Smooth muscle cell (in vitro differentiated cells): Measurements from ENCODE around the gene PRDX2. TPM values are rescaled to one million over a fixed set of nuclear protein-coding genes. Genes with fewer than 3 reads are reported as not detected.

ENCODE experiments used
- DNase-seq: peaks from one replicate; lab custom pipeline; 2025; ENCODE audit not compliant: unreplicated experiment; lab: John Stamatoyannopoulos, UW
- H2AFZ ChIP-seq: fragments of 200-600 bp; sonication (generic); 2 replicates; pipeline ENCODE4 v1.6.0; 2016; ENCODE audit warnings: antibody characterized with exemption, low read depth, mild to moderate bottlenecking
- H3F3A ChIP-seq: fragments of 200-600 bp; sonication (generic); 2 replicates; pipeline ENCODE4 v1.6.0; 2017; ENCODE audit warnings: antibody characterized with exemption, low read depth
- H3K27ac ChIP-seq: fragments of 200-600 bp; sonication (generic); 2 replicates; pipeline ENCODE4 v1.5.1; 2016; ENCODE audit warnings: low read depth, mild to moderate bottlenecking
- H3K27me3 ChIP-seq: fragments of 200-600 bp; sonication (generic); 2 replicates; pipeline ENCODE4 v1.6.1; 2016; ENCODE audit warnings: low read depth, mild to moderate bottlenecking
- H3K36me3 ChIP-seq: fragments of 200-600 bp; sonication (generic); 2 replicates; pipeline ENCODE4 v1.5.1; 2016; ENCODE audit warnings: low read depth
- H3K4me1 ChIP-seq: fragments of 200-600 bp; sonication (generic); 2 replicates; pipeline ENCODE4 v1.5.1; 2016; ENCODE audit warnings: low read depth
- H3K4me2 ChIP-seq: fragments of 200-600 bp; sonication (generic); 2 replicates; pipeline ENCODE4 v1.6.0; 2016; ENCODE audit warnings: mild to moderate bottlenecking
- H3K4me3 ChIP-seq: fragments of 200-600 bp; sonication (generic); 2 replicates; pipeline ENCODE4 v1.5.1; 2016; ENCODE audit warnings: mild to moderate bottlenecking
- H3K79me2 ChIP-seq: fragments of 200-600 bp; sonication (generic); 2 replicates; pipeline ENCODE4 v1.6.0; 2016; ENCODE audit warnings: low read depth, mild to moderate bottlenecking
- H3K9ac ChIP-seq: fragments of 200-600 bp; sonication (generic); 2 replicates; pipeline ENCODE4 v1.6.0; 2016; ENCODE audit warnings: low read depth
- H3K9me3 ChIP-seq: fragments of 200-600 bp; sonication (generic); replicated peaks from 2 replicates; pipeline ENCODE4 v1.5.1; 2016; ENCODE audit warnings: low read depth
- H4K20me1 ChIP-seq: fragments of 200-600 bp; sonication (generic); 2 replicates; pipeline ENCODE4 v1.6.0; 2016; ENCODE audit warnings: low read depth
- WGBS: methylation state at CpG from one replicate; pipeline ENCODE4 v1.1.7; 2016; ENCODE audit warnings: low lambda C conversion rate; 5-methylcytosine and 5-hydroxymethylcytosine counted together
- polyA plus RNA-seq: library from polyadenylated mRNA; unstranded; fragments of >200 nt; fragmentation: Nextera tagmentation; extraction: Ambion mirVana; gene quantifications from 2 replicates; pipeline ENCODE4 v1.2.1, GENCODE V29; 2016
- total RNA-seq: library from RNA; depleted of rRNA; stranded (reverse); fragments of >200 nt; gene quantifications from 2 replicates; pipeline ENCODE4 v1.2.3, GENCODE V29; 2014
- TF ChIP-seq, protein P1 (sequence below): fragments of 200-600 bp; sonication (generic); IDR thresholded peaks from 2 replicates; pipeline ENCODE4 v1.5.1; 2017; ENCODE audit warnings: borderline replicate concordance, mild to moderate bottlenecking, antibody characterized with exemption; ENCODE audit not compliant: insufficient read depth, poor library complexity, severe bottlenecking

The PRDX2 gene
- total and polyA plus RNA-seq, 2 experiments from 2014 or later = 371 to 400 TPM

DNA sequence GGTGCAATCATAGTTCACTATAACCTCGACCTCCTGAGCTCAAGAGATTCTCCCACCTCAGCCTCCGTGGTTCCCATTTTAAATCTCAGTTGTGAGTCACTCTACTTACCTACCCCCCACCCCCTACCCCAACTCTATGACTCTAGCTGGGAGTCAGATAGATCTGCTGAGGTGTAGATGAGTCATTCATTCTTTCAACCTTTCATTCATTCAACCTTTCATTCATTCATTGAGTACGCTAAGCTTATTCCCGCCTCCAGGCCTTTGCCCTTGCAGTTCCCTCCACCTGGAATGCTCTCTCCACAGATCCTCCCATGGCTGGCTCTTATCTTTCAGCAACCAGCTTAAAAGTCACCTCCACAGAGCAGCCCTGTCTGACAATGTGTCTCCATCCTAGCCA, 35.6 kb upstream of the PRDX2 start:
- H3K36me3 ChIP-seq = no peaks in the 10 kb centered on the region
- H3F3A ChIP-seq = peaks cover 13% of the 10 kb centered on the region
- H3K4me3 ChIP-seq = no peak overlapping the region
- no peaks in the 10 kb centered on the region for H3K79me2 ChIP-seq
- H3K9ac ChIP-seq = no peak overlapping the region
- DNase-seq = no peak
- H3K27ac ChIP-seq = no peak overlapping the region
- TF ChIP-seq, protein P1, sequence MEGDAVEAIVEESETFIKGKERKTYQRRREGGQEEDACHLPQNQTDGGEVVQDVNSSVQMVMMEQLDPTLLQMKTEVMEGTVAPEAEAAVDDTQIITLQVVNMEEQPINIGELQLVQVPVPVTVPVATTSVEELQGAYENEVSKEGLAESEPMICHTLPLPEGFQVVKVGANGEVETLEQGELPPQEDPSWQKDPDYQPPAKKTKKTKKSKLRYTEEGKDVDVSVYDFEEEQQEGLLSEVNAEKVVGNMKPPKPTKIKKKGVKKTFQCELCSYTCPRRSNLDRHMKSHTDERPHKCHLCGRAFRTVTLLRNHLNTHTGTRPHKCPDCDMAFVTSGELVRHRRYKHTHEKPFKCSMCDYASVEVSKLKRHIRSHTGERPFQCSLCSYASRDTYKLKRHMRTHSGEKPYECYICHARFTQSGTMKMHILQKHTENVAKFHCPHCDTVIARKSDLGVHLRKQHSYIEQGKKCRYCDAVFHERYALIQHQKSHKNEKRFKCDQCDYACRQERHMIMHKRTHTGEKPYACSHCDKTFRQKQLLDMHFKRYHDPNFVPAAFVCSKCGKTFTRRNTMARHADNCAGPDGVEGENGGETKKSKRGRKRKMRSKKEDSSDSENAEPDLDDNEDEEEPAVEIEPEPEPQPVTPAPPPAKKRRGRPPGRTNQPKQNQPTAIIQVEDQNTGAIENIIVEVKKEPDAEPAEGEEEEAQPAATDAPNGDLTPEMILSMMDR = no peak
- H4K20me1 ChIP-seq = peaks cover 3% of the 10 kb centered on the region
- H3K4me2 ChIP-seq = no peak overlapping the region
- no peaks in the 10 kb centered on the region for H3K9me3 ChIP-seq
- peaks cover 8% of the 10 kb centered on the region for H3K4me1 ChIP-seq
- WGBS = 72% methylated on average over 4 of the region's 4 CpGs
- H3K27me3 ChIP-seq = peaks cover 69% of the 10 kb centered on the region
- H2AFZ ChIP-seq = no peak overlapping the region

DNA sequence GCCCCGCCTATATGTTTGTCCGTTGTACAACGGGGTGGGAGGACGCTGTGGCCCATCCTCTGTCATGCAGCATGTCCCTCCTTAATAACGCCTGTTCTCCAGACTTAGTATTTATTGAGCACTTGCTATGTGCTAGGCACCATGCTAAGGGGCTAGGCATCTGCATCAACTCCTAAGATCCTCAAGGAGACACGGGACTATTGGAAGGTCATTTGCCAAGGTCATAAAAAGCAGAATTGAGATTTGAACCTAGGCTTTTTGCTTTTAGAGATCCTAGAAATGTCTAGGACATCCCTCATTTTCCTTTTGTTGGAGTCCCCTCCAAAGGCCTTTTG, 34.9 kb upstream of the PRDX2 start:
- Histone ChIP-seq H4K20me1 (peaks cover 3% of the 10 kb centered on the region), H3K27me3 (peaks cover 69% of the 10 kb centered on the region), H3K9me3 (no peaks in the 10 kb centered on the region), H3K79me2 (no peaks in the 10 kb centered on the region), H3K4me2 (no peak overlapping the region), H2AFZ (no peak overlapping the region), H3K4me3 (no peak overlapping the region), H3F3A (peaks cover 13% of the 10 kb centered on the region), H3K27ac (no peak overlapping the region), H3K9ac (no peak overlapping the region), H3K4me1 (peaks cover 6% of the 10 kb centered on the region), H3K36me3 (no peaks in the 10 kb centered on the region)
- 16% methylated on average over 6 of the region's 6 CpGs for WGBS
- DNase-seq = no peak
- TF ChIP-seq, protein P1 = no peak

DNA sequence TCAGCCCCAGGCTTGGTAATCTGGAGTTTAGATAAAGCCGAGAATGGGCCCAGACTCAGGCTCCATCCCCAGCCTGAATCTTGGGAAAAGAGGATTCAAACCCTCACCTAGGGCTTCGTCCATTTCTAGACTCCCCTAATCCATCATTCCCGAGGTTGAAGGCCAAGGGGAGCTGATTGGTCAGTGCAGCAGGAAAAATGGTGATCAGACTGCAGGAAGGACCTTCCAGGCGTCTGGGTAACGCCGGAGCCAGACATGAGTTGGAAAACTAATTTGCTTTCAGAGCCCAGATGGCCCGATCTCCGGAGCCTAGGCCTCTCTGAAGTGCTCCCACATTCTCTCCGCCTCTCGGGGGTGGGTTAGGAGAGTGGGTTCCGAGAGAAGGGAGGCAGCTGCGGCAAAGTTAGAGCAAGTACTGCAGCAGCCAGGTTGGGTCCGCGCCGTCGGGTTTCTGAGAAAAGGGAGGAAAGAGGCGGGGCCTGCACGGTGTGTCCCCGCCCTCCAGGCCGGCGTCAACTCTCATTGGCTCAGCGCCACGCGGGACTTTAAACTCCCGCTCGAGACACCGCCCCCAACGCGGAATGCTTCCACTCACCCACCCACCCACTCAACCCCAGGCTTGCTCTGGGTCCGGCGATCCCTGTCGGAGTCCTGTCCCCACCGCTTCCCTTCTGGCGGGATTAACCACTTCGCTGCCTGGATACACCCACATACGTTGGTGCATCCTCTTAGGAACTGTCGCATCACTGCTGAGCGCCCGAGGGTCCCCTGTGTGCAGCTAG, 33.6 kb upstream of the PRDX2 start:
- Histone ChIP-seq H3K36me3 (no peaks in the 10 kb centered on the region), H3K9me3 (no peaks in the 10 kb centered on the region), H3K9ac (no peak overlapping the region), H3K27ac (no peak overlapping the region), H3K4me2 (no peak overlapping the region), H3K4me3 (no peak overlapping the region), H2AFZ (no peak overlapping the region), H3K27me3 (peaks cover 60% of the 10 kb centered on the region), H3F3A (peaks cover 11% of the 10 kb centered on the region), H3K4me1 (peaks cover 3% of the 10 kb centered on the region), H4K20me1 (peaks cover 3% of the 10 kb centered on the region), H3K79me2 (no peaks in the 10 kb centered on the region)
- no peak for DNase-seq
- TF ChIP-seq, protein P1 = no peak
- 16% methylated on average over 38 of the region's 39 CpGs for WGBS

DNA sequence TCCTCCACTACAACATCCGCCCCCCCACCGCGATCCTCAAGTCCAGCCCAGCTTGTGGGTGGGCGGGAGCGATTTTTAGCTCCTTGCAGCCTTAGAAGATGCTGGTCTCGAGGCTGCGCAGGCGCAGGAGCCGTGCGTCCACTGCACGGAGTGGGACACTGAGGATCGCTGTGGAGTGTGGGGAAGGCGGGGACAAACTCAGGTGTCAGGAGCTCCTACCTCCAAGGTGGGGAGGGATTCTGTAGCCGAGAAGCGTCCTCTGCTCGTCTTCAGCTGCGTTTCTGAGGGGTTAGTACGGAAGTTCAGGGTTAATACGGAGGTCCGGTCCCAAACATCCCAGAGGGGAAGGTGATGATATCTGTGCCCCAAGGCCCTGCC, 33.0 kb upstream of the PRDX2 start, which contains the start of gene RTBDN:
Gene RTBDN, minus strand, starts transcription at position 14 of the 378 bp plus-strand sequence. CDS start 4,600 bp downstream, outside the sequence.
- Histone ChIP-seq H4K20me1 (peaks cover 3% of the 10 kb centered on the region), H2AFZ (peak within 1 kb of the TSS; percentile 69)

More for the DNA sequence above, 33.0 kb upstream of the PRDX2 start, which contains the start of gene RTBDN:
- WGBS = 12% methylated on average over 20 of the region's 20 CpGs
- Histone ChIP-seq H3F3A (peaks cover 4% of the 10 kb centered on the region), H3K27me3 (peaks cover 55% of the 10 kb centered on the region), H3K27ac (no peak within 1 kb of the TSS), H3K4me3 (peak within 1 kb of the TSS; percentile 55), H3K9ac (no peak within 1 kb of the TSS), H3K36me3 (no peaks in the 10 kb centered on the region), H3K4me2 (peak within 1 kb of the TSS; percentile 90), H3K79me2 (no peaks in the 10 kb centered on the region), H3K4me1 (peaks cover 3% of the 10 kb centered on the region), H3K9me3 (no peaks in the 10 kb centered on the region)
- DNase-seq = no peak
- TF ChIP-seq, protein P1 = no peak
